A673 (cell line): Measurements from ENCODE around the gene TSGA10.

ENCODE experiments used
- EZH2 ChIP-seq: fragments of 200-600 bp; sonication (generic); IDR thresholded peaks from 2 replicates; pipeline ENCODE4 v1.6.1; 2017; ENCODE audit warnings: borderline replicate concordance, low read depth, mild to moderate bottlenecking, mixed read lengths, antibody characterized with exemption, low read length; ENCODE audit not compliant: poor library complexity, severe bottlenecking
- TF ChIP-seq, protein P1 (sequence below): fragments of 300-800, 200-600 bp; sonication (generic); conservative IDR thresholded peaks from 2 replicates; pipeline ENCODE4 v1.5.1; 2017; ENCODE audit warnings: low read depth, mild to moderate bottlenecking, antibody characterized with exemption, low read length, moderate library complexity, mixed read lengths

DNA sequence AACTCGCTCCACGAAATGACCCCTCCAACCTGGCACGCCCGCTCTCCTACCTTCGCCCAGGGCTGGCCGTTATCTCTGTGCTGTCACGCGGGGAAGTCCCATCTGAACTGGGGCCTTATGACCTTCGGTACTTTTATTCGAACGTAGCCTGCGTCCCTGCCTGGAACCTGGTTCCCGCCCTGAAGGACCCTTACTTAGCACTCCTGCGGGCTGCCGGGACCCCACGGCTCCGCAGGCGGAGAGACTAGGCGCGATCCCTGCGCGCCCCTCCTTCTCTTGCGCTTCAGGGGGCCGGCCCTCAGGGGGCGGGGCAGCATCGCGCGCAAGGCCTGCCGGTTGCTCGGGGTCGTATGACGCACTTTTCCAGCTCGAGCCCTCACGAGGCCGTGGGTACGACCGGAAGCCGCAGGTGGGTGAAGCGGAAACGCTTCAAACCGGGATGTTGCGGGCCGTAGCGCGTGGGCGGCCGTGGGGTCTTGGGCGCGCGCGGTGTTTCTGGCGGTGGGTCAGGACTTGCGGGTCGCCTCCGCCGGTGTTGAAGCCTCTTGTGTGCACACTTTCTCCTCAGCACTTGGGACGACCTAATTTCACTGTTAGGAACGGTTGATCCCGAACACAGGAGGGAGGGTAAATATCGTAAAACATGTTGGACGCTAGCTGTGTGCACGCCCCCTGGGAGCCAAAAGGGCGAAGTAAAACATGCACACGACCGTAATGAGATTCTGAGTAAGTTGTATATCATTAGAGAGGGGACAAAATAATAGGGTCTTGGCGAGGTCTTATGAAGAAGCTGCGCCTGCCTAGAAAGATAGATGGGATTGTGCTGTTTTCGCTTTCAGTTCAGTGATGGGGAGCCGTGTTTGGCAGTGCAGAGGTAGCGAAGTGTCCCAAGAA lies at the start of gene TSGA10, which contains the start of gene LIPT1:
- TF ChIP-seq, protein P1, sequence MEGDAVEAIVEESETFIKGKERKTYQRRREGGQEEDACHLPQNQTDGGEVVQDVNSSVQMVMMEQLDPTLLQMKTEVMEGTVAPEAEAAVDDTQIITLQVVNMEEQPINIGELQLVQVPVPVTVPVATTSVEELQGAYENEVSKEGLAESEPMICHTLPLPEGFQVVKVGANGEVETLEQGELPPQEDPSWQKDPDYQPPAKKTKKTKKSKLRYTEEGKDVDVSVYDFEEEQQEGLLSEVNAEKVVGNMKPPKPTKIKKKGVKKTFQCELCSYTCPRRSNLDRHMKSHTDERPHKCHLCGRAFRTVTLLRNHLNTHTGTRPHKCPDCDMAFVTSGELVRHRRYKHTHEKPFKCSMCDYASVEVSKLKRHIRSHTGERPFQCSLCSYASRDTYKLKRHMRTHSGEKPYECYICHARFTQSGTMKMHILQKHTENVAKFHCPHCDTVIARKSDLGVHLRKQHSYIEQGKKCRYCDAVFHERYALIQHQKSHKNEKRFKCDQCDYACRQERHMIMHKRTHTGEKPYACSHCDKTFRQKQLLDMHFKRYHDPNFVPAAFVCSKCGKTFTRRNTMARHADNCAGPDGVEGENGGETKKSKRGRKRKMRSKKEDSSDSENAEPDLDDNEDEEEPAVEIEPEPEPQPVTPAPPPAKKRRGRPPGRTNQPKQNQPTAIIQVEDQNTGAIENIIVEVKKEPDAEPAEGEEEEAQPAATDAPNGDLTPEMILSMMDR, result 0 out of 2 replicates have a peak, but pooled peaks have one; percentile 19
- no peak for TF ChIP-seq EZH2
